ENCODE data around the gene DIMT1.

Gene DIMT1

DNA sequence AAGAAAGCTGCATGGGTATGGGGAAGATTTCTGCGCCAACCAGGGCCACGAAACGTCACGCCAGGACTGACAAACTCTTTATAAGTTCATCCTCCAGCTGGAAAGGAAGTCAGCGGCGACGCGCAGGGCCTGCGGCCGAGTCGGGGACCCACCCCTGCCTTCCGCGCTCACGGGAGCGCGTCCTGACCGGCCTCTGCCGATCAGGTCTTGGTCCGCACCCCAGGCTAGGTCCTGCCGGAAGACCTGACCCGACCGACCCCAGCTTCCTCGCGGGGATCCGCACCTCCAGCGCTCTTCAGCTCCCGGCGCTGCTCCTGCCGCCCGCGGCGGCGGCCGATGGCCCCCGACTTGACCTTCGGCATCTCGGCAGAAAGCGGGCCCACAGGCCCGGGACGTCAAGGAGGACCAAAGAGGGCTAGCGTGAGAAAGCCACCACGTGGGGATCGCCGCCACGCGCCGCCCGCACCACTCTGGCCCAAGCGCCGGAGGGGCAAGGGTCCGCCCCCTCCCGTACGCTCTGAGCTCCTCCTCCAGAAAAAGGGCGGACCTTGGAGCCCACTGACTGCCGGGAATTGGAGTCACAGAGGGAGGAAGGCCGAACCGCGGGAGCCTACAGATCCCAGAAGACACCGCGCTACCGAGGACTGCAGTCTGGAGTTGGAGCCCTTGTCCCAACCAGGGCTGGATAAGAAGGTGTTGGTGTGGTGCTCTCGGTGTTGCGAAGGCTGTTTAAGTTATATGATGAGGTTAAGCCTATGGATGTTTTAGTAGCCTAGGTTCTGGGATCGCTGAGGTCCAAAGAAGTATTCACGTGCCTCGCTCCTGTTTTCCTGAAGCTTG, at the start of gene DIMT1:
Gene DIMT1 (minus strand): TSS at position 495 of the 840 bp plus-strand sequence. CDS start 133 bp downstream, at position 362.
- DNase-seq = peak; percentile 98

DNA sequence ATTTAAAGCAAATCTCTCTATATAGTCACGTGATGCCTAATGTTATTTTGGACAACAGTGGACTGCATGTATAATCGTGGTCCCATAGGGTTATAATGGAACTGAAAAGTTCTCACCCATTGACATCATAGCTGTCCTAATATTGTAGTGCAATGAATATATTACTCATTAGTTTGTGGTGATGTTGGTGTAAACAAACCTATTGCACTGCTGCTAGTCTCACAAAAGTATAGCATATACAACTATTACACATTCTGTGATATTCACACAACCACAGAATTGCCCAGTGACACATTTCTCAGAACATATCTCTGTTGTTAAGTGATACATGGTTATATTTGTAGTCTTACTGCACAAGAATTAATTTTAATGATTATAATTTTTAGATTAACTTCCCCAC, 46.6 kb upstream of the DIMT1 start:
- no peak for DNase-seq

DNA sequence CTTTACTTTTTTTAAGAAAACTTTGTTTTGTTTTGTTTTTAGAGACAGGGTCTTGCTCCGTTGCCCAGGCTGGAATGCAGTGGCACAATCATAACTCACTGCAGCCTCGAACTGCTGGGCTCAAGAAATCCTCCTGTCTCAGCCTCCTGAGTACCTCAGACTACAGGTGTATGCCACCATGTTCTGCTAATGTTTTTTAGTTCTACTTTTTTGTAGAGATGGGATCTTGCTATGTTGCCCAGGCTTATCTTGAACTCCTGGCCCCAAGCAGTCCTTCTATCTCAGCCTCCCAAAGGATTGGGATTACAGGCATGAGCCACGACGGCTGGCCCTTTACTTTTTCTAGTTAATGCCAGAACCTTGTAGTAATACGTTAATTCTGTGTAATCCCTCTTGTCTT, 44.8 kb upstream of the DIMT1 start:
- no peak for DNase-seq

DNA sequence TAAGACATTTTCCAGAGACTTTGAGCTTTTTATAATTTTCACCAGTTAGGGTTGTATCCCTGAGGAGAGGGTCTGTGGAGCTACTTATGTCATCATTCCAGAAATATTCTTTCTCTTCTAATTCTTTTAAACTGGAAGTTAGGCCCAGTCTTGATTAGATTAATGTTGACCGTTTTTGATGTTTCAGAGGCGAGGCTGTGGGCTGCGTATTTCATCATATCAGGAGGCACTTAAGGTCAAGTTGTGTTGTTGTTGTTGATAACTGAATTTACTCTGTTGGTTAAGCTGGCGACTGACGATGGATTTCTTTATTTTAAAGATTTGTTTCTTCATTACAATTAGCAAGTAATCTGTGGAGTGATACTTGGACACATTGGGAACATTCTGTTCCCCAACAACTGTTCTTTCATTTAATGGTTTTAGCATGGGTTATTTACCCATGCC, 28.9 kb upstream of the DIMT1 start:
- DNase-seq = peak; percentile 11

DNA sequence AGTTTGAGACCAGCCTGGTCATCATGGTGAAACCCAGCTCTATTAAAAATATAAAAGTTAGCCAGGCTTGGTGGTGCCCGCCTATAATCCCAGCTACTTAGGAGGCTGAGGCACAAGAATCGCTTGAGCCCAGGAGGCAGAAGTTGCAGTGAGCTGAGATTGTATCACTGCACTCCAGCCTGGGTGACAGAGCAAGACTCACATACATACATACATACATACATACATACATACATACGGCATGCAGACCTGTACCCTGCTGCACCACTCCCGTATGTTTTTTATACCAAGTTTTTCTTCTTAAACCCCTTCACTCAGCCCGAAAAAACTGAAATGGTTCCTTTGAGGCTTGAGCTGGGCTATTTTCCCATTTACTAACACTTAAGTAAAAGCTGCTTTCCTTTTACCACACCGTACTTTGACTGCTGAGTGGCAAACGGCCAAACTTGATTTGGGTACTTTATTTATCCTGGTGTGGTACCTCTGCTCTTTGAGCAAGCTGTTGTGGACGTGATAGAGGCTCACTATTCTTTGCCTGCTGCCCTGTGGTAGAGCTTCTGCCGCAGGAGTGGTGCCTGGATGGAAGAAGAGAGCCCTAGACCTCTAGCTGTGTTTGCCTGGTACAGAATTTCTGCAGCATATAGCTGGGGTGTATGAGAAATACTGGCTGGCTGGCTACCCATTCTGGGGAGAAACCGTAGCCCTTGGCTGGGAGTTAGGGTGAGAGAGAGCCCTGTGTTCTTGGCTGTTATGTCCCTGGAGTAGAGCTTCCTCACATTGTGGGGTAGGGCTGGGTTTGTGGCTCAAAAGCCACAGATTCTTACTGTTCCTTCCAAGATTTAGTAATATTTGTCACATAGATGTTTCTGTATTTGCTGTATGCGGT, 28.3 kb upstream of the DIMT1 start:
- DNase-seq = peak; percentile 4

DNA sequence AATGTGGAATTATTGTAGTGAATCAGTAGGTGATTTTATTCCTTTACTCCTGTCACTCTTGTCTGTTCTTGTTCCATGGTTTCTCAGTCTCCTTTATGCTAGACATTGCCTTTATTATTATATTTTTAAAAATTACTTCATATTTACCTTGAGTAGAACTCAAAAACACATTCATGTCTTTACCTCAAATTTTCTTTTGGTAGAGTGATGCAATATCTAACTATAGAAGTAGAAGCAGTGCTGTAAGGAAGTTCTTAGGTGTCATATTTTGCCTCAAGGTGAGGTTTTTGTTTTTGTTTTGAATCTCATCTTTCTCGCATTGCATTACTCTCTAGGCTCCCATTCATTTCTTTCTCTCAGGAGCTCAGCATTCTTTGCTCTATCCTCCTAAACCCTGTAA, 21.1 kb upstream of the DIMT1 start:
- DNase-seq = no peak

GRCh38 chr5:62421414-62421813, 17.7 kb upstream of the DIMT1 start:
- no peak for DNase-seq

DNA sequence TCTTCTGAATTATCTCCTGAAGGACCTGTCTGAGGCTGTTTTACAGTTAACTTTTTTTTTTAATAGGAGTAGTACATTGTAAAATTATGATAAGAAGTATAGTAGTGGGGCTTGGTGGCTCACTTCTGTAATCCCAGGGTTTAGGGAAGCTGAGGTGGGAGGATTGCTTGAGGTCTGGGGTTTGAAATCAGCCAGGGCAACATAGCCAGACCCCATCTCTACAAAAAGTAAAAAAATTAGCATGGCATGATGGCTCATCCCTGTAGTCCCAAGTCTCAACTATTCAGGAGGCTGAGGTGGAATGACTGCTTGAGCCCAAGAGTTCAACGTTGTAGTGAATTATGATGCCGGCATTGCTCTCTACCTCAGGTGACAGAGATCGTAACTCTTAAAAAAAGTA, 15.9 kb upstream of the DIMT1 start:
- no peak for DNase-seq

DNA sequence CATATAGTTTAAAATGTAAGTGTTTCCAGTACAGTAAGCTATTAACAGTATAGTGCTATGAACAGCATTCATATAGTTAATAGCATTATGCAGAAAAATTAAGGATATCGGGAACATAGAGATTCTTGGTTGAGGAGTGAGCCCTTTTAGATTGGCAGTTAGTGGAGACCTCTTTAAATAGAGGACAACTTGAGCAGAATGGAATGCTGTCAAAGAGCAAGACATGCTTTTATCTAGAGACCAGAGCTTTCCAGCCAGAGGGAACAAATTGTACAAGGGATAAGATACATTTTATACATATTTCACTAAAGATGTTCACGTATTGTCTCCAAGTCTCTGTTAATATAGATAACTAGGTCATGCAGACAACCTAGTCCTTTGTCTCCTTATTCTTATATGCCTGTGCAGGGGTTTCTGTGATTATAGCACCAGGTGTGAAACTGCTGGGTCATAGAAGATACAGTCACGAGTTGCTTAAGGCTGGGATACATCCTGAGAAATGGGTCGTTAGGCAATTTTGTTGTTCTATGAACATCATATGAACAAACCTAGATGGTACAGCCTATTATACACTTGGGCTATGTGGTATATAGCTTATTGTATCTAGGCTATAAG, 14.9 kb upstream of the DIMT1 start:
- no peak for DNase-seq

DNA sequence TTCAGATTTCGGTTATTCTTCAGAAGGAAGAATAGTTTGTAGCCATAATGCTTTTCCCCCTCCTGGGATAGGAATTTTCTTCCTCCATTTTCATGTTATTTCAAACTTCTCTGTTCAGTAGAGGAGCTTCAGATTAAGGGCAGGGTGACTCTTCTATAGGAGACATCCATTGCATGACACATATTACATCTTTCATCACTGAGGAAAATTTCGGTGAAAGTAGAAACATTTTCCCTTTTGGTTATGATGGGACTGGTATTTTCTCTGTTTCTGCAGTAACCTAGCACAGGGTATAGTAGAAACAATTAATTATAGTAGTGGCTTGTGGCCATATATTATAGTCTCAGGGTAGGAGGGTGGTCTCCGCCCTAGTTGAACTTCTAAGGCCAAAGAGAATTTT, 10.0 kb upstream of the DIMT1 start:
- peak; percentile 27 for DNase-seq

- peak; percentile 99 for DNase-seq
Observed at GRCh38 chr5:62412549-62413329, 9.0 kb upstream of the DIMT1 start, which contains the start of gene IPO11. TSS of gene IPO11 (plus strand) at chr5:62412763. CDS start at chr5:62437280, 24,517 bp downstream.

GRCh38 chr5:62395210-62395950, 8.3 kb downstream of the DIMT1 start:
- no peak for DNase-seq

GRCh38 chr5:62386824-62387223, 16.9 kb downstream of the DIMT1 start:
- peak; percentile 9 for DNase-seq

DNA sequence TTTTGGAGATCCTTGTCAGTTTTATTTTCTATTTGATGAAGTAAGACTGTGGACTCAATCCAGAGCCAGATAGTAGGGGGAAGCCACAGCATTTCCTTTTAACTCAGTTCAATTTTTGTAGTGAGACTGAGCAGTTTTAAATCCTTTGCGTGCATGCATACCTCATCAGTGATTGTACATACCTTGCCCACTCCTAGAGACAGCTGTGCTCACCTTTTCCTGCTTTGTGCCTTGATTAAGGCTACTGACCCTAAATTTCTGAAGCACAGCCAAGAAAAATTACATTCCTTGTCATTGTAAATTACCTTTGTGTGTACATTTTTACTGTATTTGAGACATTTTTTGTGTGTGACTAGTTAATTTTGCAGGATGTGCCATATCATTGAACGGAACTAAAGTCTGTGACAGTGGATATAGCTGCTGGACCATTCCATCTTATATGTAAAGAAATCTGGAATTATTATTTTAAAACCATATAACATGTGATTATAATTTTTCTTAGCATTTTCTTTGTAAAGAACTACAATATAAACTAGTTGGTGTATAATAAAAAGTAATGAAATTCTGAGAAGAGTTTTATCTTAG, 17.8 kb downstream of the DIMT1 start:
- no peak for DNase-seq

DNA sequence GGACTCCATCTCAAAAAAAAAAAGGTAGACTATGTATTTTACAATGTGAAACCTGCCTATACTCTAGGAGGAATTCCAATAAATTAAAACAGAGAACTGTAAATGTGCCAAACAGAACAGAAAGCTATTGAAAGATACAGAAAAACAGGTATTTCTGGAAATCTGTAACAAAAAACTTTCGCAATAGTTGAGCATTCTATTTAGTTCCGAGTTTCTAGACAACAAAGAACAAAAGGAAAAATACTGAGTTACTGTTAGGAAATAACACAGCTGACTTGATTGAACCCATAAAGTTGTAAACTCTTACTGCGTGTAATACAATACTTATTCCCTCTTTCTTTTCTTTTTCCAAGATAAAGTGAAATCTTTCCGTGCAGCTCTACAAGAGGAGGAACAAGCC, 18.6 kb downstream of the DIMT1 start:
- DNase-seq = no peak

GRCh38 chr5:62376064-62376463, 27.6 kb downstream of the DIMT1 start:
- no peak for DNase-seq

GRCh38 chr5:62375627-62376026, 28.1 kb downstream of the DIMT1 start:
- DNase-seq = no peak

DNA sequence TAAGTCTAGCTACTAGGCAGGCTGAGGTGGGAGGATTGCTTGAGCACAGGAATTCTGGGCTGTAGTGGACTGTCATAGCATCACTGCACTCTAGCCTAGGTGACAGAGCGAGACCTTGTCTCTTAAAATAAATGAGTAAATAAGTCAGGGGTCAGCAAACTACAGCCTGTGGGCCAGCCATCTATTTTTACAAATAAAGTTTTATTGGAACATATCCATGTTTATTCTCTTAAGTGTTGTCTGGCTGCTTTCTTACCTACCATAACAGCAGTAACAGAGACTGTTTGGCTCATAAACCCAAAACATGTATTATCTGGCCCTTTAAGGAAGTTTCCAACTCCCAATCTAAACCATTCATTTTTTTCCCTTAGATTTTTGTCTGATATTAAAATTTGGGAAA, 29.6 kb downstream of the DIMT1 start:
- DNase-seq = no peak

- DNase-seq = no peak
Observed at GRCh38 chr5:62373382-62373781, 30.3 kb downstream of the DIMT1 start.

- DNase-seq = no peak
Observed at GRCh38 chr5:62372600-62372999, 31.1 kb downstream of the DIMT1 start.

DNA sequence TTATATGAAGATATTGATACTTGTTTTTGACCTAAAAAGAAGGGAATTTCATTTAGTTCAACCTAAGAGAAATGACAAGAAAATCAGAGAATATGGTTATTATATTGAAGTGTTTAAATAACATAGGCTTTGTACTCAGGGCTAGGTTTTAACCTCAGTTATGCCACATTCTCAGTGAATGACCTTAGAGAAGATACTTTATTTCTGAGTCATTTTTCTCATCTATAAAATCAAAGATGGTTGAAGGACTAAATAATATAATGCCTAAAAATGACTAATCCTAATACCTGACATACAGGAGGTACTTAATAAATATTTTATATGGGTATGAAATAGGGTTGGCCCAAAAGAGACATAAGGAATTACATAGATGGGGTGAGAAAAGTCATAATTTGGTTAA, 32.3 kb downstream of the DIMT1 start:
- DNase-seq = no peak

Data from inflammatory macrophage treated with lipopolysaccharide for 4 hours (primary cell).